ENCODE measurements around the gene TECPR2. TPM values are rescaled to one million over a fixed set of nuclear protein-coding genes. Genes with fewer than 3 reads are reported as not detected.

TECPR2 gene
- total and polyA plus RNA-seq, 2 of the 13 experiments (the other 11 are each of a cell fraction or from before 2014, with no cell fraction given), result 3.5 to 5.7 TPM

- TF ChIP-seq SRY (CRISPR knock-in tag; IDR thresholded peaks at IDR 0.05), result no peak; the same call in 1 of the 2 replicates
- no peak for TF ChIP-seq ZNF513 (CRISPR knock-in tag; conservative IDR thresholded peaks at IDR 0.05)
- TF ChIP-seq SNAPC5 (CRISPR knock-in tag; IDR thresholded peaks at IDR 0.05; ENCODE audit: borderline replicate concordance), result no peak; the same call in 1 of the 2 replicates
- TF ChIP-seq PITX1 (CRISPR knock-in tag; IDR thresholded peaks at IDR 0.05), result no peak; the same call in 1 of the 2 replicates
- TF ChIP-seq ZNF510 (CRISPR knock-in tag; IDR thresholded peaks at IDR 0.05; ENCODE audit: low read depth), result no peak
- TF ChIP-seq ETV6 (CRISPR knock-in tag; conservative IDR thresholded peaks at IDR 0.05), result no peak
- peak; percentile 99 for TF ChIP-seq MYC (CRISPR knock-in tag; IDR thresholded peaks at IDR 0.05; ENCODE audit: borderline replicate concordance)
- 0 out of 2 replicates have a peak, but pooled peaks have one; percentile 14 for TF ChIP-seq USF2 (IDR thresholded peaks at IDR 0.05; ENCODE audit: low read depth, low read length)
- peak; percentile 64; the same call in 1 of the 2 replicates for TF ChIP-seq USF2 (CRISPR knock-in tag; IDR thresholded peaks at IDR 0.05; ENCODE audit: borderline replicate concordance)
- no peak for TF ChIP-seq POLR2AphosphoS5 (IDR thresholded peaks at IDR 0.05; ENCODE audit: low read depth, low read length)
- TF ChIP-seq KMT2A (CRISPR knock-in tag; IDR thresholded peaks at IDR 0.05), result no peak
- peak; percentile 97 for TF ChIP-seq ZNF687 (CRISPR knock-in tag; IDR thresholded peaks at IDR 0.05)
- TF ChIP-seq ZNF83 (CRISPR knock-in tag; IDR thresholded peaks at IDR 0.05; ENCODE audit: borderline replicate concordance), result no peak
- 0 out of 2 replicates have a peak, but pooled peaks have one; percentile 49 for TF ChIP-seq HBP1 (CRISPR knock-in tag; IDR thresholded peaks at IDR 0.05; ENCODE audit: low read depth)
- TF ChIP-seq RFXAP (CRISPR knock-in tag; IDR thresholded peaks at IDR 0.05; ENCODE audit: borderline replicate concordance), result peak; percentile 57; the same call in 1 of the 2 replicates
- no peak for TF ChIP-seq ZBTB34 (CRISPR knock-in tag; IDR thresholded peaks at IDR 0.05)
Measured at GRCh38 chr14:102314242-102315011, 48.3 kb upstream of the TECPR2 start (continued).
